H9 (cell line): ENCODE data around the gene GPR15LG. TPM values are rescaled to one million over a fixed set of nuclear protein-coding genes. Genes with fewer than 3 reads are reported as not detected.

Experiments used
- DNase-seq: peaks from one replicate; pipeline ENCODE4 v3.0.0-alpha.2; 2017
- H2AFZ ChIP-seq: one replicate; pipeline ENCODE4 v1.6.1; 2013; ENCODE audit warnings: mild to moderate bottlenecking, low read length, control low read depth, moderate library complexity
- H2AK5ac ChIP-seq: 2 replicates; pipeline ENCODE4 v1.6.1; 2013; ENCODE audit warnings: low read length, control low read depth, mixed read lengths; ENCODE audit not compliant: insufficient read length
- H2BK120ac ChIP-seq: one replicate; pipeline ENCODE4 v1.6.1; 2013; ENCODE audit warnings: low read depth, mild to moderate bottlenecking, low read length, control low read depth, inconsistent platforms; ENCODE audit not compliant: poor library complexity, severe bottlenecking
- H2BK12ac ChIP-seq: 2 replicates; pipeline ENCODE4 v1.6.1; 2013; ENCODE audit warnings: low read length, control low read depth, mixed read lengths, low read depth; ENCODE audit not compliant: insufficient read length
- H2BK15ac ChIP-seq: 2 replicates; pipeline ENCODE4 v1.6.1; 2013; ENCODE audit warnings: low read depth, low read length, control low read depth
- H2BK20ac ChIP-seq: one replicate; pipeline ENCODE4 v1.6.1; 2013; ENCODE audit warnings: low read depth, mild to moderate bottlenecking, low read length, control low read depth, inconsistent platforms; ENCODE audit not compliant: poor library complexity, severe bottlenecking
- H2BK5ac ChIP-seq: 2 replicates; pipeline ENCODE4 v1.6.1; 2013; ENCODE audit warnings: low read length, control low read depth, mixed read lengths; ENCODE audit not compliant: insufficient read length
- H3K14ac ChIP-seq: 2 replicates; pipeline ENCODE4 v1.6.1; 2013; ENCODE audit warnings: low read length, control low read depth; ENCODE audit not compliant: insufficient read depth
- H3K18ac ChIP-seq: 2 replicates; pipeline ENCODE4 v1.6.1; 2013; ENCODE audit warnings: low read depth, mild to moderate bottlenecking, mixed read lengths, low read length, control low read depth; ENCODE audit not compliant: insufficient read length
- H3K23ac ChIP-seq: 2 replicates; pipeline ENCODE4 v1.6.1; 2013; ENCODE audit warnings: low read length, control low read depth, mixed read lengths, low read depth; ENCODE audit not compliant: insufficient read length
- H3K23me2 ChIP-seq: 2 replicates; pipeline ENCODE4 v1.6.1; 2013; ENCODE audit warnings: low read depth, mild to moderate bottlenecking, mixed read lengths, low read length, control low read depth; ENCODE audit not compliant: insufficient read length, poor library complexity, severe bottlenecking
- H3K27ac ChIP-seq: 2 replicates; pipeline ENCODE4 v1.5.1; 2013; ENCODE audit warnings: low read length, control low read depth, mixed read lengths, low read depth; ENCODE audit not compliant: insufficient read length
- H3K27me3 ChIP-seq: 2 replicates; pipeline ENCODE4 v1.6.1; 2013; ENCODE audit warnings: low read length, control low read depth, inconsistent platforms; ENCODE audit not compliant: insufficient read depth
- H3K4ac ChIP-seq: 2 replicates; pipeline ENCODE4 v1.6.1; 2013; ENCODE audit warnings: low read depth, mild to moderate bottlenecking, control low read depth, inconsistent platforms, low read length, moderate library complexity
- H3K4me1 ChIP-seq: 2 replicates; pipeline ENCODE4 v1.6.1; 2013; ENCODE audit warnings: low read length, control low read depth, inconsistent platforms; ENCODE audit not compliant: insufficient read depth
- H3K4me2 ChIP-seq: 2 replicates; pipeline ENCODE4 v1.6.1; 2013; ENCODE audit warnings: low read length, control low read depth, mixed read lengths; ENCODE audit not compliant: insufficient read length, insufficient read depth
- H3K56ac ChIP-seq: 2 replicates; pipeline ENCODE4 v1.6.1; 2013; ENCODE audit warnings: low read depth, mild to moderate bottlenecking, mixed read lengths, low read length, control low read depth; ENCODE audit not compliant: insufficient read length
- H3K79me1 ChIP-seq: 2 replicates; pipeline ENCODE4 v1.6.1; 2013; ENCODE audit warnings: low read depth, mild to moderate bottlenecking, moderate library complexity, low read length, control low read depth, inconsistent platforms; ENCODE audit not compliant: insufficient read depth, poor library complexity, severe bottlenecking
- H3K79me2 ChIP-seq: 2 replicates; pipeline ENCODE4 v1.6.1; 2013; ENCODE audit warnings: low read length, control low read depth, inconsistent platforms; ENCODE audit not compliant: insufficient read depth
- H3K9ac ChIP-seq: 2 replicates; pipeline ENCODE4 v1.6.1; 2013; ENCODE audit warnings: low read length, control low read depth, mixed read lengths; ENCODE audit not compliant: insufficient read length; ENCODE audit errors: extremely low read depth
- H3K9me3 ChIP-seq: one replicate; pipeline ENCODE4 v1.6.1; 2013; ENCODE audit warnings: low read depth, low read length, inconsistent platforms; ENCODE audit not compliant: control insufficient read depth
- H3T11ph ChIP-seq: one replicate; pipeline ENCODE4 v1.6.1; 2013; ENCODE audit warnings: mild to moderate bottlenecking, low read length, control low read depth, inconsistent platforms
- H4K20me1 ChIP-seq: one replicate; pipeline ENCODE4 v1.6.1; 2013; ENCODE audit not compliant: control insufficient read depth, insufficient read length, insufficient read depth
- H4K5ac ChIP-seq: 2 replicates; pipeline ENCODE4 v1.6.1; 2013; ENCODE audit warnings: low read depth, mild to moderate bottlenecking, mixed read lengths, low read length, control low read depth; ENCODE audit not compliant: insufficient read length
- H4K8ac ChIP-seq: replicated peaks from 2 replicates; pipeline ENCODE4 v1.6.1; 2013; ENCODE audit warnings: low read length, control low read depth, mixed read lengths, low read depth; ENCODE audit not compliant: insufficient read length
- H4K91ac ChIP-seq: 2 replicates; pipeline ENCODE4 v1.6.1; 2013; ENCODE audit warnings: low read depth, mild to moderate bottlenecking, moderate library complexity, mixed read lengths, low read length, control low read depth; ENCODE audit not compliant: insufficient read length
- H3K27ac Mint-ChIP-seq, 3 experiments: 2 replicates in 2 of 3; 3 replicates in 1 of 3; pipeline ENCODE4 v1.8.0; 2020 to 2021; ENCODE audit warnings: mixed read lengths in 3 of 3, mild to moderate bottlenecking in 1 of 3, moderate library complexity in 1 of 3
- H3K27me3 Mint-ChIP-seq: 2 replicates; pipeline ENCODE4 v1.8.0; 2021; ENCODE audit warnings: low read depth, mild to moderate bottlenecking, moderate library complexity, mixed read lengths
- H3K36me3 Mint-ChIP-seq, 3 experiments: 2 replicates in 2 of 3; 3 replicates in 1 of 3; pipeline ENCODE4 v1.8.0; 2020 to 2021; ENCODE audit warnings: low read depth in 3 of 3, mixed read lengths in 3 of 3; ENCODE audit not compliant: insufficient read depth in 1 of 3
- H3K4me1 Mint-ChIP-seq, 2 experiments: 2 replicates each; pipeline ENCODE4 v1.8.0; 2020; ENCODE audit warnings: mixed read lengths in 2 of 2
- H3K4me3 Mint-ChIP-seq, 2 experiments: 2 replicates in 1 of 2; 3 replicates in 1 of 2; pipeline ENCODE4 v1.8.0; 2020 to 2021; ENCODE audit warnings: mild to moderate bottlenecking in 2 of 2, mixed read lengths in 2 of 2, moderate library complexity in 1 of 2
- H3K9me3 Mint-ChIP-seq, 2 experiments: 2 replicates in 1 of 2; 3 replicates in 1 of 2; pipeline ENCODE4 v1.8.0; 2020; ENCODE audit warnings: mild to moderate bottlenecking in 2 of 2, mixed read lengths in 2 of 2, moderate library complexity in 1 of 2
- WGBS: extraction: QIAGEN DNeasy Blood & Tissue Kit; methylation state at CpG from one replicate; pipeline ENCODE4 v1.1.7; 2013; ENCODE audit warnings: missing lambda C conversion rate, low lambda C conversion rate, mixed read lengths; ENCODE audit not compliant: insufficient read length; ENCODE audit errors: extremely low coverage; 5-methylcytosine and 5-hydroxymethylcytosine counted together
- total RNA-seq: library from RNA; stranded (reverse); gene quantifications from 2 replicates; pipeline ENCODE4 v1.2.1, GENCODE V29; 2021
- TF ChIP-seq, protein P1 (sequence below): fragments of 200-600 bp; sonication (generic); conservative IDR thresholded peaks from 3 replicates; pipeline ENCODE4 v1.8.0; 2021; ENCODE audit warnings: antibody characterized with exemption, mild to moderate bottlenecking

GPR15LG gene
- total RNA-seq, 1 experiment from 2014 or later = not detected

DNA sequence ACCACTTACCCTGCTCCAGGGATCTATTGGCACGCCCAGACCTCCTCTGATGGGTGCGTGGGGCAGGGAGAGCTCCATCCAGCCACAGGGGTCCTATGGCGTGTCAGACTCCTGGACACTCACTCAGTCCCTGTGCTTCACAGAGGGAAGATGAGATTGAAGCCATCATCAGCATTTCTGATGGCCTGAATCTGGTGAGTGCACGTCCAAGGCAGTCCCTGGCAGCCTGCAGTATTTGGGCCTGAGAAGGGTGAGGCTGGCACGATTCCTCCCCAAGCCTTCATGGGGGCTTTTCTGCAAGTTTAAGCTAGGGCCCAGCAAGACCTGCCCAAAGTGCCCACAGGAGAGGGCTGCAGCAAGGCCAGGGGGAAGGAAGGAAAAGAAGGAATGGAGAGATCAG lies 24.0 kb downstream of the GPR15LG start:
- H3K27me3 Mint-ChIP-seq = peaks cover 46% of the 10 kb centered on the region

More for the DNA sequence above, 24.0 kb downstream of the GPR15LG start:
- Histone ChIP-seq H3K23me2 (peaks cover 12% of the 10 kb centered on the region), H3K4ac (no peak overlapping the region), H2BK15ac (no peak overlapping the region), H3K4me1 (no peaks in the 10 kb centered on the region; the same call in 1 of the 2 replicates), H4K20me1 (no peaks in the 10 kb centered on the region), H3K9ac (no peak overlapping the region), H2AFZ (no peak overlapping the region), H4K91ac (no peak overlapping the region), H4K8ac (no peak overlapping the region), H3K27me3 (peaks cover 17% of the 10 kb centered on the region), H3T11ph (no peak overlapping the region), H3K18ac (no peak overlapping the region), H3K23ac (no peak overlapping the region), H3K56ac (no peak overlapping the region), H3K9me3 (no peaks in the 10 kb centered on the region), H2BK120ac (no peak overlapping the region), H2BK20ac (no peak overlapping the region), H3K79me1 (no peaks in the 10 kb centered on the region), H3K14ac (no peak overlapping the region), H2BK12ac (no peak overlapping the region), H3K79me2 (no peaks in the 10 kb centered on the region), H3K4me2 (no peak overlapping the region), H2BK5ac (no peak overlapping the region), H3K27ac (no peak overlapping the region), H4K5ac (no peak overlapping the region), H2AK5ac (no peak overlapping the region)
- TF ChIP-seq, protein P1, sequence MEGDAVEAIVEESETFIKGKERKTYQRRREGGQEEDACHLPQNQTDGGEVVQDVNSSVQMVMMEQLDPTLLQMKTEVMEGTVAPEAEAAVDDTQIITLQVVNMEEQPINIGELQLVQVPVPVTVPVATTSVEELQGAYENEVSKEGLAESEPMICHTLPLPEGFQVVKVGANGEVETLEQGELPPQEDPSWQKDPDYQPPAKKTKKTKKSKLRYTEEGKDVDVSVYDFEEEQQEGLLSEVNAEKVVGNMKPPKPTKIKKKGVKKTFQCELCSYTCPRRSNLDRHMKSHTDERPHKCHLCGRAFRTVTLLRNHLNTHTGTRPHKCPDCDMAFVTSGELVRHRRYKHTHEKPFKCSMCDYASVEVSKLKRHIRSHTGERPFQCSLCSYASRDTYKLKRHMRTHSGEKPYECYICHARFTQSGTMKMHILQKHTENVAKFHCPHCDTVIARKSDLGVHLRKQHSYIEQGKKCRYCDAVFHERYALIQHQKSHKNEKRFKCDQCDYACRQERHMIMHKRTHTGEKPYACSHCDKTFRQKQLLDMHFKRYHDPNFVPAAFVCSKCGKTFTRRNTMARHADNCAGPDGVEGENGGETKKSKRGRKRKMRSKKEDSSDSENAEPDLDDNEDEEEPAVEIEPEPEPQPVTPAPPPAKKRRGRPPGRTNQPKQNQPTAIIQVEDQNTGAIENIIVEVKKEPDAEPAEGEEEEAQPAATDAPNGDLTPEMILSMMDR = no peak
- Mint-ChIP-seq H3K27ac (no peak overlapping the region), H3K36me3 (peaks cover 0 to 2% (median 0%) of the 10 kb centered on the region in 3 experiments; a peak in 3 of 7 replicates), H3K4me3 (no peak overlapping the region), H3K9me3 (no peaks in the 10 kb centered on the region), H3K4me1 (peaks cover 7 to 9% of the 10 kb centered on the region in 2 experiments)
- no CpG with 5 or more reads among the region's 5 CpGs for WGBS
- no peak for DNase-seq
